Activated gamma-delta T cell treated with Interleukin-2 at 50 U/mL for 16 hours (primary cell): ENCODE results near the gene FAM219B.

Source experiments
- DNase-seq: peaks from one replicate; pipeline ENCODE4 v3.0.0-alpha.2; 2020

FAM219B gene

DNA sequence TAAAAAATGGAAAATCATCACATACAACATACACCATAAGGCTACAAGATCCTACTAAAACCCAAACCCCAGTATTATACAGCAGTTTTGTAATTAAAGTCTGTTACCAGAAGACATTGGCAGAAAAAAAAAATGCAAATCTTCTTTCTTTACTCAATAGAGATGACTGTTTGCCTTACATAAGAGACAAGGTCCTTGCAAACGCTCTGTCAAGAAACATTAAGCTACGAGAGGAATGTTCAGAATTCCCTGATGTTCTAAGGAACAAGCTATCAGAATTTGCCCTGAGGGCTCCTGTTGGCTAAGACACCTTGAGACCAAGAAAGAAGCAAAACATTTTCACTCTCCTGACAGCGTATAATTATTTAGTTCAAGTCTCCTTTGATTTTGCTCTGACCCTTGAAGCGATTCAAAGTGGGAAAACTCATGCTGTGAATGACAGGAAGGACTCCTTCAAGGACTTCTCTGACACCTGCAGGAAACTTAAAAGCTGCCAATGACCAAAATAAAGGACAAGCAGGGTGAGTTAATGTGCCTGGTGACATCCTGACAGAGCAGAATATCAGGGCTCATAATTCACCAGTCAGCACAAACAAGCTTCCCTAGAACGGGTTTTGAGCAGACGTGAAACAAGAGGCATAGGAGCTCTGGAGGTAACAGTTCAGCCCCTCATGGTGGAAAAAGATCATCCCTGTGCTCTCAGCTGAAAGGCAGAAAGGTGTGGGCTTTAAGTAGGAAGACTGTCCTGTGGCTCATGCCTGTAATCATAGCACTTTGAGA, 36.0 kb downstream of the FAM219B start:
- DNase-seq = no peak

DNA sequence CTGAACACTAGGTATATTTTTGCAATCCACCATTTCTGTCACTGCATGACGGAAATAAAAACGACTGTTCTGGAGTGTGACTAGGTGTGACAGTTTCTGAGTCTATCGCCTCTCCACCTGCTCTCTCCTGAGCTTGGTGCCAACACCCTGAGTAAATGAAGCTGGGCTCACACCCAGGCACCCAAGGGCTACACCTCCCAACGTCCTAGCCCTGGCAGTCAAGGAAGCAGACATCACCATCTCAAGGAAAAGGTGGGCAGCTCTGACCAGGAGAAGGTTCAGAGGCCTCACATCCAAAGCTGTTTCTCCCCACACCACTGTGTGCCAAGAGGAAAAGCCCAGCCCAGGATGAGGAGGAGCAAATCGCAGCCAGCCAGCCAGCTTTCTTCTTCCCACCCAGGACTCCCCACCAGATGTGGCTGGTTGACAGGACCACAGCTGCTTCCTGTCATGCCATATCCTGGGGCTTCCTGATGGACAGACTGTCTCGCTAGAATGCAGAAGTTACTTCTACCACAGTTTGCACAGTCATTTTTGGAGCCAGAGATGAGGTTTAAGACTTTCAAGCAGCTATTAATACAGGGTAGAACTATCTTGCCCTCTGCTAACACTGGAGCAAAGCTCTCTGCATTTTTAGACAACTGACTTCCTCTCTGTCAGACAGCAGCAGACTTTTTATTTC, 36.8 kb downstream of the FAM219B start:
- no peak for DNase-seq

DNA sequence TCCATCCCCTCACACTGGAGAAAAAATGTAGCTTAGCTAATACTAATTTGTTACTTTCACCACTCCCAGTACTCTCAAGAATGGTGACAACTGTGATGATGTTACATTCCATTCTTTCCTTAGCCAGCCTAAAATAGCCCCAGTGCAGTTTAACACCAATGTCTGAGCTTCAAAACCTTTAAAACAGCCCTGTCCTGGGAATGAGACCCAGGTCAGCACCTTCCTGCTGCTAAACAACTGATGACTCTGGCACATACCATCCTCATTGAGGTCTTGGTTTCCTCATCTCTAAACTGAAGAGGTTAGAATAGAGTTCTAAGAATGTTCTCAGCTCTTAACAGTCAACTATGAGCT, 37.3 kb downstream of the FAM219B start:
- DNase-seq = no peak

DNA sequence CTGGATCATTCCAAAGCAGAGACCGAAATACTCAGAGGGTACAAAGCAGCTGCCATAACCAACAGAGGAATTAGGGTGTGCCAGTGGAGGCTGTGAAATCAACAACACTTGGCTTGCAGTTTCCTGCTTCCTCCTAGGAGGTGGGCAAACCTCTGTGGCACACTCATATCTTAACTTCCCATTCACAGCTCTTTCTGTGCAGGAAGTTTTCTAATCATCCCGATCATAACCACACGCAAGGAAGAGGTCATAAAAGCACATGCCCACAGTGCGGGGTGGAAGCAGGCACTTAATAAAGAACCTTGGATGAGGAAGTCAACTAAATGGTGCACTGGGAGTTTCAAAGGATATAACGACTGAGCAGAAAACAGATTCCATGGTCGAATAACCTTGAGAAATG, 38.6 kb downstream of the FAM219B start:
- DNase-seq = no peak

DNA sequence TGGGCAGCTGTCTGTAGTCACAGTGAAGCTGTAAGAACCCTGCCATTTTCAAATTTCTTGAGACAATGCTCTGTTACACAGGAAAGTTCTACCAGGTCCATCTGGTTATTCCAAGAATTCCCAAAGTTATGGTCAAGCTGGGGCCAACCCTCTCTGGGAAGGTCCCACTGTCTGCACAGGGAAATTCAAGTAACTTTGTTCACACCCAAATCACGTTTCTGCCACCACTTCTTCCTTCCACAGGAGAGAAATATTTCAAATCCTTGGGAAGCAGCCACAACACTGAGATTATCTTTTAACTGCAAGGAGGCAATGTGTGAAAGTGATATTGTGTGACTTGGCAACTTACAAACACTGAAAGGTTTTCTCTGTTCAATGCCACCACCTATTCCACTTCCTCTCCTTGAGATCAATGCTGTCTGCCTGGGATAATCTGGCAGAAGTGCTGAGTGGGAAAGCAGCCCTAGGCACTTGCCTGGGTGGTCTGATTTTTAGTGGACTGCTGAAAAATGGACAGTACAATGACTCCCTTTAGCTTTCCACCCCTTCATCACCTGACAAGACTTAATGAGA, 39.1 kb downstream of the FAM219B start:
- DNase-seq = no peak

DNA sequence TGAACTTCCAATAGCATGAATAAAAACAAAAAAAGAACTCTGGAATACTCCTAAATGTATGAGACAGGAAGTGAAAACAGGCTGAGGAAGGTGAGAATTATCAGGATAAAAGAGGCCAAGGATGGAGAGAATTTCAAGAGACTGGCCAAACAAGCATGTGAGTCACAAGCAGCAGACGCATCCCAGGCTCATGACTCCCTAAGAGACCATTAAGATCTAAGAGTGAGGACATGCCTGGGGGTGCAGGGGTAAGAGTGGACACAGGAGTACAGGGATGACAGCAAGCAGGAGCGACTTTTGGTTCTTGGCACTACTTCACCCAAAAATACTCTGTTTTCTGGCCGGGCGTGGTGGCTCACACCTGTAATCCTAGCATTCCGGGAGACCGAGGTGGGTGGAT, 40.6 kb downstream of the FAM219B start:
- DNase-seq = no peak

DNA sequence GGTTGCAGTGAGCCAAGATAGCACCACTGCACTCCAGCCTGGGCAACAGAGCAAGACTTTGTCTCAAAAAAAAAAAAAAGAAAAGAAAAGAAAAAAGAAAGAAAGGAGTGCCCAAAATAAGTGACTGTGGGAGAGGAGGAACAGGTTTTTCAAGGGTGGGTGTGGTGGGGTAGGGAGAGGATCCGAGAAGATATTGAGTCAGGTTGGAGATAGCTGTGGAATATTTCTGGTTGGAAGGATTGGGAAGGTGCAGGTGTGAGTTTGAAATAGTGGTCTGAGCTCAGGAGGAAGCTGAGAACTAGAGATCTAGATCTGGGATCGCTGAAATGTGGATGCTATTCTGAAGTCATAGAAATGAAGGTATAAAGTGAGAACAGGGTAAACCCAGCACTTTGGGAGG, 41.3 kb downstream of the FAM219B start:
- DNase-seq = no peak

DNA sequence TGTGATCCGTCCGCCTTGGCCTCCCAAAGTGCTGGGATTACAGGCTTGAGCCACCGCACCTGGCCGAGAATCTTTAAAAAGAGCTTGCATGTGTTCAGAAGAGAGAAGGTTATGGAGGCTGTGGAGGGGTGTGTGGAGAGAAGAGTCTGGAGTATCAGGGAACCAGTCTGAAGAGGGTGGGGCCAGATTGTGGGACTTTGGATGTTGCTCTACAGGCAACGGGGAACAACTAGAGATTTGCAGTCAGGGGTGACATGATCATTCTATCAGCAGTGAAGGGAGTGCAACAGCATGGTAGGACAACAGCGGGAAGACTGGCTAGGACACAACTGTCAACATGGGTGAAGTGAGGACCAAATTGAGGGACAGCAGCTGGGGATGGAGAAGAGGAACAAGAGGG, 42.4 kb downstream of the FAM219B start:
- DNase-seq = no peak

DNA sequence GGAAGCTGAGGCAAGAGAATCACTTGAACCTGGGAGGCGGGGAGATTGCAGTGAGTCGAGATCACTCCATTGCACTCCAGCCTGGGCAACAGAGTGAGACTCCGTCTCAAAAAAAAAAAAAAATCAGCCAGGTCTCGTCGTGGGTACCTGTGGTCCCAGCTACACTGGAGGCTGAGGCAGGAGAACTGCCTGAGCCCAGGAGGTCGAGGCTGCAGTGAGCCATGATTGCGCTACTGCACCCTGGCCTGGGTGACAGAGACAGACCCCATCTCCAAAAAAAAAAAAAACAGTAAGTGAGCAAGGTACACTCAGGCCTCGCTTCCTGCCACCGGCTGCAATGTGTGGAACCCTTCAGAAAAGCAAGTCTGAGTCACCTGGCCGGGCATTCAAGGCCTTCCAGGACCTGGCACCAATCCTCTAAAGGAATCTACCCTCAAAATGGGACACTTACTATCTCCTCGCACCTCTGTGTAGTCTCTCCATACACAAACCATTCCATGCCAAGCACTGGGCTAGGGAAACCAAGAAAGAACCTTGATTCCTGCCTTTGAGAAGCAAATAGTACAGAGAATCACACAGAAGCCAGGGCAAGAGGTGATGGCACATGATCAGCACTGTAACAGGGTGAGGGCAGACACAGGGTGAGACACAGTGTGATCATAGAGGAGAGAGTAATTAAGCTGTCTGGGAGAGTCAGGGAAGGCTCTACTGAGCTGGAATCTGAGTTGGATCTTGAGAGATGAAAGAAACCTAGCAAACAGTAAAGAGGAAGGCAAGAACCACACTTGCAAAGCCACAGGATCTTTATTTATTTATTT, 43.2 kb downstream of the FAM219B start:
- no peak for DNase-seq

DNA sequence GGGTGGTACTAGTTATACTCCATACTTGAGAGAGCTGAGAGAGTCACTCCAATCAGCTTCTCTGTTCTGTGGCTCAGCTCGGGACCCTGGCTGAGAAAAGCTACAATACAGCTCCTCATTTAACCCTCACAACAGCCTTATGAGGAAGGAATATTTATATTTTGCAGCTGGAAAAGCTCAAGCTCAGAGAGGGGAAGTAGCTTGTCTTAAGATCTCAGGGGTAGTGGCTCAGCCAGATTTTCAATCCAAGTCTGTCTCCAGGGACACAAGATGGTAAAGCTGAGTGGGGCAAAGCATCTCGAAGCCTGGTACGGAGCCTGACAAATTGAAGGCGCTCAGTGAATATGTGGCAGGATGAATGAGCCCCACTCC, 48.3 kb downstream of the FAM219B start:
- no peak for DNase-seq

DNA sequence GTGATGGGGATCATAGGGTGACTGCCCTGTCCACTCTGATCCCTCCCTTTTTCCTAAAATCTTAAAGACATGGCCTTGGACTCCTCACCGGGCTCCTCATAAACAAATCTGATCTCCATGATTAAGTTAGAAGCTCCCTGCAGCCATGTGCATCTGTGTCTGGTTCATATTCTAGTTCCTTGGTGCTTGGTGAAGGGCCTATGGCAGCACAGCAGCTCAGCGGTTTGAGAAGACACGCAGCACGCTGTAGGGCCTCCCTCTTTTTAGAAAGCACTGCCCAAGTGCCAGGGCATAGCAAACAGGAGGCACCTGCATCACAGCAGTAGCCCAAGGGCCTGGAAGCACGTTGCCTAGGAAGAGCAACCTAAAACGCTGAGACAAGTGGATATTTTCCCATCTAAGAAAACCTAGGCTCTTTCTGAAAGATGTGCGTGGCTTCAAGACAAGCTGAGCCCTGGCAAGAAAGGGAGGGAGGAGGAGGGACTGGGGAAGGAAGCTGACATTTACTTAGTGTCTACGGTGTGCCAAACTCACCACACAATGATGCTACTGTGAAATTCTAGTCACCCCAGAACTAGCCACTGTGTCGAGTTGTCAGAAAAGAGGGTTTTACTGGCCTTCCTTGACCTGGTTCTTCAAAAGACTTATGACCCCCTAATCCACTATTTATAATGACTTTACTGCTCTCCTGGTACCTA, 48.8 kb downstream of the FAM219B start:
- no peak for DNase-seq

DNA sequence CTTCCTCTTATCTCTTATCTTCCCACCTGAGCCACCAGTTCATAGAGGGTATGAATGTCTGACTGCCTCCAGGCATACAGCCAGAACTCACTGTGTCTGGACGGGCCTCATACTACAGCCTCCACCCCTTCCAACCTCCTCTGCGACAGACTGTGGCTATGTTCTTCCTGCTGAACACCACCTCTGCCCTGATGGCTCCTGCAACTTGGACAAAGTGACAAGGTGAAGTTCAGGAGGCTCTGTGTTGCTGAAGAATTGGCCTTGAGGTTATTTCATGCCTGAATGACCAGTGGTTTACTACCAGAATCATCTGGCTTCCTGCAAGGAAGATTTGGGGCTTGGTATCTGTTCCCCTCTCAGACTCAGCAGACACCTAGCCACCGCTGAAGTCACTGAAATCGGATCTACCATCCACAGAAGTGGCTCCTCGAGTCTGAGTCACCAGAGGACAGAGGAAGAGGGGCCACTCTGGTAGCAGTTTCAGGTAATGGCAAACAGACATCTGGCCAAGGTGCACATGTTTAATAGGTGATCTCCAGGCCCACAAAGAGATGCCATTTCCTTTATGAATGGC, 49.5 kb downstream of the FAM219B start:
- DNase-seq = no peak

DNA sequence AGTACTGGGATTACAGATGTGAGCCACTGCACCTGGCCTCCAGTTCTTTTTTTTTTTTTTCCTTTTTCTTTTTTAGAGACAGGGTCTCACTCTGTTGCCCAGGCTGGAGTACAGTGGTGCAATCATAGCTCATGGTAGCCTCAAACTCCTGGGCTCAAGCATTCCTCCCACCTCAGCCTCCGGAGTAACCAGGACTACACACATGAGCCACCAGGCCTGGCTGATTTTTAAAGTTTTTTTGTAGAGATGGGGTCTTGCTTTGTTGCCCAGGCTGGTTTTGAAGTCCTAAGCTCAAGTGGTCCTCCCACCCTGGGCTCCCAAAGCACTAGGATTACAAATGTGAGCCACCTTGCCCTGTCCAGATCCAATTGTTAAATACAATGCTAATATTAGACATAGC, 50.1 kb downstream of the FAM219B start:
- DNase-seq = no peak

DNA sequence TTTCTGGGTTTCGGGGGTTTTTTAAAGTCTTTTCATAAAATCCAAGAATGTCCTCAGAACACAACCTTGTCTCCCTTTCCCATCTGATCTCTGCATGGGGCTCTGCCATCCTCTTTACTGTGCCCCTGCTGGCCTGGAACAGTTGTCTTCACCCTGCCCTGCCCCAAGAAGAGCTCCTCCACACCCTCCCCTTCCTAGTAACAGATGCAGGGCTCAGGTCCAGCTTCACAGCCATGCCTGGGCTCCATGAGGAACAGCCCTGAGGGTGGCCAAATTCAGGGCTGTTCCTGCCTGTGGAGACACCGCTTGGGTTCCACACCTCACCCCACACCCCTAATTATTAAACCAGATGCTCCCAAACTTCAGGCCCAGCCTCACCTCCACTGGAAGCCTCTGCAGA, 50.8 kb downstream of the FAM219B start:
- DNase-seq = no peak

DNA sequence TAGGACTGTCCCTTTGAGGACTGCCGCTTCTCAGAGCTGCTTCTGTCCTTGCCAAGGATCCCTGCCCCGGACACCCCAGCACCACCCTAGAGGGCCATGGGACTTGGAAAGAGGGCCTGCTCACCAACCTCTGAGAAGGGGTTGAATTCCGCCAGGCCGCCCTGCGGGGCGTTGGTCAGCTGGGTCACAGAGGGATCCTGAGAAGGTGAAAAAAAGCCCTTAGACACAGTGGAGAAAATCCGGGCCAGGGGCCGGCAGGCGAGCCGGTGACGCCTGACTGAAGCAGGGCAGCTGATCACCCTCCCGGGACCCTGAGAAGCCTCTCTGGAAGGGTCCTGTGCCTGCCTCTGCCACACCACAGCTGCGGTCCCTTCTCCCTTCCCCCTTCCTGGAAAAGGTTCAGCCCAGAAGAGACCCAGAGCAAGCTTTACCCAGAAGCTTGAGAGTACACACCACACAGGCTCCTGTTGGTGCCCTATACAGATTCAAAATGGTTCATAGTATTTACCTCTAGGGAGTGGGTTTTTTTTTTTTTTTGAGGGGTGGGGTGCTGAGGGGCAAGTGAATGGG, 52.1 kb downstream of the FAM219B start:
- no peak for DNase-seq

DNA sequence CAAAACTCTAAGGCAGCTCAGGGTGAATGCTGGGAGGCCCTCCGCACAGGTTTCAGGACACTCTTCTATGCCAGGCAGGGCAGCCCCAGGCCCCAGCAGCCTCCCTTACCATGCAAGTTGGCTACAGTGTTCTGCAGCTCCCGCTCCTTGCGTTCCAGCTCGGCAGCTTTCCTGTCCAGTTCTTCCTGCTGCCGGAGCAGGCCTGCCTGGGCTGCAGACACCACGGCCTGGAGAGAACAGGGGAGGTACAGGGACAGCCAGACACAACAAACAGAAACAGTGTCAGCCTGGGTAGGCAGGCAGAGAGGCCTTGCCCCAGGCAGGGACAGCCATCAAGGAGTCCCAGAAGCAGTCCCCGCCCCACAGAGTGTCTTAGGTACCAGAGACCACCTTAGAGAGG, 54.7 kb downstream of the FAM219B start:
- no peak for DNase-seq

DNA sequence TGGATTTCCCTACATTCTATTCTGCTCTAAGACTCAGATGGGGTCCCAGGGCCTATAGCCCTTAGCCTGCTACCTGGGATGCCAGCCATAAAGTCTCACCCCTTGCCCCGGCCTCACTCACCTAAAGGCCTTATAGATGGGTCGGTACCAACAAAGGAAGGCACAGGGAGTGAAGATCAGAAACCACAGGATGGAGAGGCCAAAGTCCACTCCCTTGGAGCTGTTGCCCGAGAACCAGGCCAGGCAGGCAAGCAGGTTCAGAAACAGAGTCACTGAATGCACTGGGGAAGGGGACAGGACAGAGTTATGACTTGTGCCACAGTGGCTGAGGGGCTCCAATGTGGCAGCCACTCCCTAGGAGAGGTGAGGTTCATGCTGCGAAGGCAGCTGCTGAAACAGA, 56.3 kb downstream of the FAM219B start:
- DNase-seq = no peak
